Measurements from ENCODE around the gene GPX6. TPM values are rescaled to one million over a fixed set of nuclear protein-coding genes. Genes with fewer than 3 reads are reported as not detected.

GPX6 gene
- total RNA-seq, 1 experiment from 2014 or later = not detected

DNA sequence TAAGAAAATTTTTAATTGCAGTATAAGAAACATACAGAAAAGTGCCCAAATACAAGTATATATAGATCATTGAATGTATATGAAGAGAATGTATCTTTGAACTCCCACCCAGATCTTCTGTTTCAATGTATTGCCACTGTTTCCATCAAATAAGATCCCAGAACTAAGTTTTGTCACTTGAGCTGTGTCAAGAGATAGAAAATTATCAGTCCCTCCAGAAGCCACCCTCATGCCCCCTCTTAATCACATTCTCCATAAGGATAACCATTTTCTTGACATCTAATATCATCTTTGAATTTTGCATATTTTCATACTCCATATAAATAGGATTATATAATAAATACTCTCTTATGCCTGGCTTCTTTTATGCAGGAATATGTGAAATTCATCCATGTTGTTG, 30.4 kb upstream of the GPX6 start:
- DNase-seq = no peak
- Mint-ChIP-seq H3K27ac (no peak overlapping the region), H3K4me3 (no peak overlapping the region), H3K36me3 (ENCODE audit: insufficient read depth in 1 of 3, low read depth in 3 of 3) (no peaks in the 10 kb centered on the region; a peak in 1 of 7 replicates), H3K9me3 (no peaks in the 10 kb centered on the region; a peak in 1 of 5 replicates), H3K4me1 (peaks cover 7 to 16% of the 10 kb centered on the region in 2 experiments), H3K27me3 (ENCODE audit: low read depth) (peaks cover 16% of the 10 kb centered on the region)
- no peaks in the 10 kb centered on the region for H3K27me3 ChIP-seq (ENCODE audit: insufficient read depth, low read length)
- H2BK20ac ChIP-seq (ENCODE audit: low read depth, low read length, poor library complexity, severe bottlenecking) = no peak overlapping the region
- no peaks in the 10 kb centered on the region for H3K79me2 ChIP-seq (ENCODE audit: insufficient read depth, low read length)
- H3K27ac ChIP-seq (ENCODE audit: insufficient read length, low read depth, low read length) = no peak overlapping the region
- TF ChIP-seq, protein P1, sequence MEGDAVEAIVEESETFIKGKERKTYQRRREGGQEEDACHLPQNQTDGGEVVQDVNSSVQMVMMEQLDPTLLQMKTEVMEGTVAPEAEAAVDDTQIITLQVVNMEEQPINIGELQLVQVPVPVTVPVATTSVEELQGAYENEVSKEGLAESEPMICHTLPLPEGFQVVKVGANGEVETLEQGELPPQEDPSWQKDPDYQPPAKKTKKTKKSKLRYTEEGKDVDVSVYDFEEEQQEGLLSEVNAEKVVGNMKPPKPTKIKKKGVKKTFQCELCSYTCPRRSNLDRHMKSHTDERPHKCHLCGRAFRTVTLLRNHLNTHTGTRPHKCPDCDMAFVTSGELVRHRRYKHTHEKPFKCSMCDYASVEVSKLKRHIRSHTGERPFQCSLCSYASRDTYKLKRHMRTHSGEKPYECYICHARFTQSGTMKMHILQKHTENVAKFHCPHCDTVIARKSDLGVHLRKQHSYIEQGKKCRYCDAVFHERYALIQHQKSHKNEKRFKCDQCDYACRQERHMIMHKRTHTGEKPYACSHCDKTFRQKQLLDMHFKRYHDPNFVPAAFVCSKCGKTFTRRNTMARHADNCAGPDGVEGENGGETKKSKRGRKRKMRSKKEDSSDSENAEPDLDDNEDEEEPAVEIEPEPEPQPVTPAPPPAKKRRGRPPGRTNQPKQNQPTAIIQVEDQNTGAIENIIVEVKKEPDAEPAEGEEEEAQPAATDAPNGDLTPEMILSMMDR (conservative IDR thresholded peaks at IDR 0.05) = no peak
- no peaks in the 10 kb centered on the region for H3K4me1 ChIP-seq (ENCODE audit: insufficient read depth, low read length)
- H3T11ph ChIP-seq (ENCODE audit: low read length) = no peak overlapping the region
- no peak overlapping the region for H2AFZ ChIP-seq (ENCODE audit: low read length)
- H3K23ac ChIP-seq (ENCODE audit: insufficient read length, low read depth, low read length) = no peak overlapping the region
- no peak overlapping the region for H2BK5ac ChIP-seq (ENCODE audit: insufficient read length, low read length)
- no peak overlapping the region for H2BK12ac ChIP-seq (ENCODE audit: insufficient read length, low read depth, low read length)
- H2BK15ac ChIP-seq (ENCODE audit: low read depth, low read length) = no peak overlapping the region
- H4K8ac ChIP-seq (replicated peaks; ENCODE audit: insufficient read length, low read depth, low read length) = no peak overlapping the region
- no peaks in the 10 kb centered on the region for H3K79me1 ChIP-seq (ENCODE audit: insufficient read depth, low read depth, low read length, poor library complexity, severe bottlenecking)
- H3K9ac ChIP-seq (ENCODE audit: extremely low read depth, insufficient read length, low read length) = no peak overlapping the region
- no peak overlapping the region for H3K56ac ChIP-seq (ENCODE audit: insufficient read length, low read depth, low read length)
- no peak overlapping the region for H4K5ac ChIP-seq (ENCODE audit: insufficient read length, low read depth, low read length)
- H3K9me3 ChIP-seq (ENCODE audit: control insufficient read depth, low read depth, low read length) = no peaks in the 10 kb centered on the region
- H4K91ac ChIP-seq (ENCODE audit: insufficient read length, low read depth, low read length) = no peak overlapping the region
- H3K4ac ChIP-seq (ENCODE audit: low read depth, low read length) = no peak overlapping the region
- H4K20me1 ChIP-seq (ENCODE audit: control insufficient read depth, insufficient read depth, insufficient read length) = no peaks in the 10 kb centered on the region
- no peak overlapping the region for H3K4me2 ChIP-seq (ENCODE audit: insufficient read depth, insufficient read length, low read length)
- no peak overlapping the region for H3K18ac ChIP-seq (ENCODE audit: insufficient read length, low read depth, low read length)
- H2BK120ac ChIP-seq (ENCODE audit: low read depth, low read length, poor library complexity, severe bottlenecking) = no peak overlapping the region
- peaks cover 11% of the 10 kb centered on the region for H3K23me2 ChIP-seq (ENCODE audit: insufficient read length, low read depth, low read length, poor library complexity, severe bottlenecking)
- H2AK5ac ChIP-seq (ENCODE audit: insufficient read length, low read length) = no peak overlapping the region
- H3K14ac ChIP-seq (ENCODE audit: insufficient read depth, low read length) = no peak overlapping the region

Measured in H9 (cell line).